Panc1 (cell line): ENCODE results near the gene TM2D3. TPM values are rescaled to one million over a fixed set of nuclear protein-coding genes. Genes with fewer than 3 reads are reported as not detected.

Experiments used
- ATAC-seq: fragments of 200-7000 bp; cut with Tn5 transposase; 2 replicates; pipeline ENCODE4 v1.9.1; 2020; ENCODE audit warnings: mild to moderate bottlenecking, moderate library complexity
- BruUV-seq: library from RNA; stranded (reverse); fragments of 400-500 nt; replicated peaks from 2 replicates; lab custom pipeline; 2021; lab: Mats Ljungman, UMichigan
- CTCF ChIA-PET: fragments of 300-600 bp; sonication (Branson Sonifier 250); formaldehyde crosslinking; loops from one replicate; lab custom pipeline; 2022; ENCODE audit warnings: antibody characterized with exemption; lab: Charles Lee
- POLR2A ChIA-PET: fragments of 300-600 bp; sonication (Branson Sonifier 250); formaldehyde crosslinking; loops from one replicate; lab custom pipeline; 2022; ENCODE audit warnings: antibody characterized with exemption; lab: Charles Lee
- DNase-seq: peaks from one replicate; pipeline ENCODE4 v3.0.0-alpha.2; 2010; ENCODE audit warnings: low read depth, low spot score
- H3K27ac ChIP-seq: 2 replicates; pipeline ENCODE4 v1.5.1; 2011; ENCODE audit warnings: mild to moderate bottlenecking, low read length, inconsistent platforms
- H3K27me3 ChIP-seq: fragments of 200-500 bp; sonication (Bioruptor generic); 2 replicates; pipeline ENCODE4 v1.6.0; 2014; ENCODE audit warnings: low read length, inconsistent platforms; ENCODE audit not compliant: control insufficient read depth, insufficient read depth
- H3K36me3 ChIP-seq: fragments of 200-500 bp; sonication (Bioruptor generic); 2 replicates; pipeline ENCODE4 v1.5.1; 2014; ENCODE audit warnings: inconsistent platforms, mild to moderate bottlenecking, low read length, moderate library complexity; ENCODE audit not compliant: control insufficient read depth, insufficient read depth
- H3K4me1 ChIP-seq: 2 replicates; pipeline ENCODE4 v1.5.1; 2011; ENCODE audit warnings: inconsistent platforms, mild to moderate bottlenecking, low read length, moderate library complexity; ENCODE audit not compliant: control insufficient read depth, insufficient read depth
- H3K4me3 ChIP-seq, 2 experiments: 2 replicates each; pipeline ENCODE4 v1.5.1; 2011 to 2012; ENCODE audit warnings: low read depth in 2 of 2, low read length in 2 of 2, mild to moderate bottlenecking in 2 of 2, inconsistent platforms in 1 of 2, moderate library complexity in 1 of 2
- H3K9me3 ChIP-seq: fragments of 200-500 bp; sonication (Bioruptor generic); 2 replicates; pipeline ENCODE4 v1.5.1; 2014; ENCODE audit warnings: low read depth, mild to moderate bottlenecking, inconsistent platforms, low read length, moderate library complexity; ENCODE audit not compliant: control insufficient read depth, insufficient read depth
- CTCF ChIP-seq: fragments of 450-650 bp; IDR thresholded peaks from 2 replicates; pipeline ENCODE4 v1.5.1; 2017; ENCODE audit warnings: mild to moderate bottlenecking
- POLR2AphosphoS5 ChIP-seq: IDR thresholded peaks from 2 replicates; pipeline ENCODE4 v1.6.1; 2012; ENCODE audit warnings: mild to moderate bottlenecking, low read depth, low read length, moderate library complexity
- REST ChIP-seq, 2 experiments: IDR thresholded peaks; 2 replicates each; pipeline ENCODE4 v1.6.1; 2011 to 2012; ENCODE audit warnings: low read depth in 2 of 2, control low read depth in 1 of 2, low read length in 1 of 2, mild to moderate bottlenecking in 1 of 2, moderate library complexity in 1 of 2; ENCODE audit not compliant: insufficient read depth in 1 of 2
- SIN3A ChIP-seq: IDR thresholded peaks from 2 replicates; pipeline ENCODE4 v1.6.1; 2012; ENCODE audit warnings: low read depth, mild to moderate bottlenecking, low read length, moderate library complexity, borderline replicate concordance; ENCODE audit not compliant: insufficient read depth
- TCF7L2 ChIP-seq: IDR thresholded peaks from 2 replicates; pipeline ENCODE4 v1.6.1; 2011; ENCODE audit warnings: mild to moderate bottlenecking, low read depth, low read length, inconsistent platforms
- in situ Hi-C: cut with HindIII; loops from 2 replicates; pipeline ENCODE4 v1.10.0; 2016; ENCODE audit warnings: low sequenced_read_pairs, low pct_unique_long_range_greater_than_20kb
- intact Hi-C: fragments of 100-400 bp; cut with micrococcal nuclease; formaldehyde crosslinking; loops from one replicate; pipeline ENCODE4 v1.10.0; 2022; ENCODE audit not compliant: unreplicated experiment
- total RNA-seq: library from RNA; stranded (reverse); gene quantifications from one replicate; pipeline ENCODE4 v1.2.1, GENCODE V29; 2021; ENCODE audit not compliant: unreplicated experiment

The TM2D3 gene
- total RNA-seq, 1 experiment from 2014 or later: 53.4 TPM

- CTCF ChIA-PET: interaction anchor here (0.6 to 0.7 kb wide), 3 partner anchors 15 to 1037 kb away, joined by 3 to 8 read pairs (median 4); partner anchors contain the start of genes ASB7 and LINS1
- H3K4me3 ChIP-seq: no peak overlapping the region
- no TSS peak for BruUV-seq
- DNase-seq (no peak), ATAC-seq (no peak)
- H3K27me3 ChIP-seq: no peaks in the 10 kb centered on the region
- H3K36me3 ChIP-seq: peaks cover 15% of the 10 kb centered on the region
- in situ Hi-C loops: no loop called here
- no peaks in the 10 kb centered on the region; the same call in 1 of the 2 replicates for H3K4me1 ChIP-seq
- H3K9me3 ChIP-seq: no peaks in the 10 kb centered on the region
- intact Hi-C loops: no loop called here
- TF ChIP-seq TCF7L2: no peak
- no peak for TF ChIP-seq SIN3A
- TF ChIP-seq REST (IDR thresholded peaks at IDR 0.05; ENCODE audit: insufficient read depth in 1 of 2, low read depth in 2 of 2, low read length in 1 of 2): no peak
- TF ChIP-seq POLR2AphosphoS5: no peak
- TF ChIP-seq CTCF: no peak
- POLR2A ChIA-PET: interaction anchor here (0.7 kb wide), 1 partner anchor 16 kb away, joined by 3 read pairs; no protein-coding TSS in a partner anchor
- no peak overlapping the region for H3K27ac ChIP-seq
Measured at GRCh38 chr15:101639667-101640066, 12.5 kb downstream of the TM2D3 start.

GRCh38 chr15:101637919-101638318, 14.3 kb downstream of the TM2D3 start:
- Histone ChIP-seq H3K27ac (no peak overlapping the region), H3K4me3 (no peak overlapping the region), H3K27me3 (no peaks in the 10 kb centered on the region), H3K9me3 (no peaks in the 10 kb centered on the region), H3K36me3 (peaks cover 10% of the 10 kb centered on the region), H3K4me1 (no peaks in the 10 kb centered on the region; the same call in 1 of the 2 replicates)
- no peak for TF ChIP-seq SIN3A
- no peak for TF ChIP-seq CTCF
- no peak for TF ChIP-seq REST (IDR thresholded peaks at IDR 0.05; ENCODE audit: insufficient read depth in 1 of 2, low read depth in 2 of 2, low read length in 1 of 2)
- no peak for TF ChIP-seq POLR2AphosphoS5
- TF ChIP-seq TCF7L2: no peak
- ATAC-seq (no peak), DNase-seq (no peak)
- intact Hi-C loops: no loop called here
- no TSS peak for BruUV-seq
- ChIA-PET CTCF (no interaction called here), POLR2A (no interaction called here)
- in situ Hi-C loops: no loop called here
